ENCODE data around the gene DCDC1. TPM values are rescaled to one million over a fixed set of nuclear protein-coding genes. Genes with fewer than 3 reads are reported as not detected.

The DCDC1 gene
- total RNA-seq, 2 donors from 2014 or later, result 0.42 TPM; not detected in 1

DNA sequence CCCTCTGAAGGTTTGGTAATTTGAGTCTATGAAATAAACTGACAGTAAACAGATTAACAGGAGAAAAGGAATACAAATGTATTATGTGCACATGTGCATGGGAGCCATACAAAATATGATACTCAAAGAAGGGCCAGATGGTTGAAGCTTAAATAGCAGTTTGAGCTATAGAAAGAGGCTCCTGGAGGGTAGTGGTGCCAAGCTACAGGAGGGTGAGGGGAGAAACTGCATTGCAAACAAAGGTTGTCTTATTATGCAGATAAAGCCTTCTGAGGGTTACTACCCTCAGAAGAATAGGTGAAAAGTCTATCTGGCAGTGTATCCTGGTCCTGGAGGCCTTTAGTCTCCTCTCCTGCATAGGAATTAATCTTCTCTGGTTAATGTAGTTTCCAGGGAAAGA, 516.1 kb downstream of the DCDC1 start:
- no peaks in the 10 kb centered on the region for H3K36me3 Mint-ChIP-seq (ENCODE audit: insufficient read depth in 2 of 2)
- DNase-seq, result no peak
- peaks cover 0 to 3% of the 10 kb centered on the region in 2 donors for H3K9me3 Mint-ChIP-seq
- H3K27me3 Mint-ChIP-seq (ENCODE audit: low read depth), result no peaks in the 10 kb centered on the region
- no peak overlapping the region for H3K27ac Mint-ChIP-seq
- H3K4me1 Mint-ChIP-seq (ENCODE audit: low read depth), result no peaks in the 10 kb centered on the region
- H3K4me3 Mint-ChIP-seq, result no peak overlapping the region
- ATAC-seq (replicated peaks in 1 of 2), result no peak

DNA sequence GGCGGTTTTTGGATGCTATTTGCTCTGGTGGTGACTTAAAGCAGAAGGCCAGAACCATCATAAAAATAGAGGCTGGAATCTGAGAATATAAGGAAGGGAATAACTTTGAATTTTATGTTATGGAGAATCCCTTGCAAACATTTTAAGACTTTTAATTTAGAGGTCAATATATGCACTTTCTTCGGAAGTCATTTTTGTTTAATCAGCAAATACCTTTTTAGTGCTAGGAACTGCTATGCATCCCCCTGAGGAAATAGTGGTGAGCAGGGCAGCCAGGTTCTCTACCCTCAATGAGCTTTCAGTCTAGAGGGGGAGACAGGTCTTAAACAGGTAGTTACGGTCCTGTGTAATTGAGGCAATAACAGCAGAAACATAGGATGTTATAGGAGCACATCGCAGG, 516.9 kb downstream of the DCDC1 start:
- Mint-ChIP-seq H3K27ac (no peak overlapping the region), H3K4me3 (no peak overlapping the region), H3K9me3 (peaks cover 0 to 3% of the 10 kb centered on the region in 2 donors), H3K4me1 (ENCODE audit: low read depth) (no peaks in the 10 kb centered on the region), H3K36me3 (ENCODE audit: insufficient read depth in 2 of 2) (no peaks in the 10 kb centered on the region), H3K27me3 (ENCODE audit: low read depth) (no peaks in the 10 kb centered on the region)
- DNase-seq (no peak), ATAC-seq (replicated peaks in 1 of 2) (no peak)

DNA sequence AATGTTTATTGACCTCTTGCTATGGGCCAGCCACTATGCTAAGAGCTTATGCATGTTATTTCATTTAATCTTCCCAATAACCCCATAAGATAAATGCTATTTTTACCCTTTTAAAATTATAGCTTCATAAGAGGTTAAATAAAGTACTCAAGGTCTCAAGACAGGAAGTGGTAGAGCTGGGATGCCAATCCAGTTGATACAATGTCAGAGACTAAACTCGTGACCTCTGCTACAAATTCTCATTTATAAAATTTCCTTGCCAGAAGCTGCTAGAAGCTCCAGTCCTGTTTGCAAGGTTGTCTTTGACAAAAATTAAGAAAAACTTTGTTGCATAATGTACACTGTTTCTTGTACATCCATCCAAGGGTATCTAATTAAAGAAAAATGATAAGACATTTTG, 517.4 kb downstream of the DCDC1 start:
- Mint-ChIP-seq H3K4me3 (no peak overlapping the region), H3K27me3 (ENCODE audit: low read depth) (no peaks in the 10 kb centered on the region), H3K27ac (no peak overlapping the region), H3K9me3 (peaks cover 0 to 3% of the 10 kb centered on the region in 2 donors), H3K36me3 (ENCODE audit: insufficient read depth in 2 of 2) (no peaks in the 10 kb centered on the region), H3K4me1 (ENCODE audit: low read depth) (no peaks in the 10 kb centered on the region)
- DNase-seq (no peak), ATAC-seq (replicated peaks in 1 of 2) (no peak)

DNA sequence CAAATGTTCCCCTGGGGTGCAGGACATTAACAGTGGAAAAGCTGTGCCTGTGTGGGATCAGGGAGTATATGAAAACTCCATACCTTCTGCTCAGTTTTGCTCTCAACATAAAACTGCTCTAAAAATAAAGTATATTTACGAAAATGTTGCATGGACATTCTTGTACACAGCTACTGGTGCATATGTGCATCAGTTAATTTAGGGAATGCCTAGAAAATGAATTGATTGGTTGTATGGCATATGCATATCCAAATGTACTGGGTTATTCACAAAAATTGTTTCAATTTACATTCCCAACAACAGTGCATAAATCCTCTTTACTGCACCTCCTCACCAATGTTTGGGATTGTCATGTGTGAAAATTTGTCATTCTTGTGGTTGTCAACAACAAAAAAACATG, 532.3 kb downstream of the DCDC1 start:
- ATAC-seq (replicated peaks in 1 of 2), result no peak
- DNase-seq, result no peak
- Mint-ChIP-seq H3K4me3 (no peak overlapping the region), H3K27me3 (ENCODE audit: low read depth) (no peaks in the 10 kb centered on the region), H3K27ac (no peak overlapping the region), H3K36me3 (ENCODE audit: insufficient read depth in 2 of 2) (peaks cover 0 to 4% of the 10 kb centered on the region in 2 donors), H3K9me3 (peaks cover 5 to 16% of the 10 kb centered on the region in 2 donors), H3K4me1 (ENCODE audit: low read depth) (no peaks in the 10 kb centered on the region)

DNA sequence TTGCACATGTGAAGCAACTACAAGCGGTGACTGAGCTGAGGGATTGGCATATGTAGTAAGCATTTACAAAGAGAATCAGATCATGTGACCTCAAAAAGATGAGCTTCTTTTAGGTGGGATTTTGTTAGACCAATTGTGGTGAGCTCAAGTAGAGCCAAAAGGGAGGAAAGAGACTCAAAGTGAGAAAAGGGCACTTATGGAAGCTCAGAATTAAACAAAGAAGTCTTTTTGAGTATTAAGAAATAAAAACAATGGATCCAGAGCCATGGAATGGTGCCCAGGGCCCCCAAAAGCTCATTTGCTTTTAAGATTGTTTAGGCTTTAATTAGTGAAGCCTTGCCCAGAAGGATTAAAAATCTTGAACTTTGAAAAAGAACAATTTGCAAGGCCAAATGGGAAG, 536.7 kb downstream of the DCDC1 start:
- peaks cover 0 to 4% of the 10 kb centered on the region in 2 donors for H3K36me3 Mint-ChIP-seq (ENCODE audit: insufficient read depth in 2 of 2)
- DNase-seq, result no peak
- H3K9me3 Mint-ChIP-seq, result peaks cover 5 to 20% of the 10 kb centered on the region in 2 donors
- peaks cover 5% of the 10 kb centered on the region for H3K27me3 Mint-ChIP-seq (ENCODE audit: low read depth)
- H3K4me1 Mint-ChIP-seq (ENCODE audit: low read depth), result no peaks in the 10 kb centered on the region
- H3K4me3 Mint-ChIP-seq, result no peak overlapping the region
- no peak overlapping the region for H3K27ac Mint-ChIP-seq
- ATAC-seq (replicated peaks in 1 of 2), result no peak

DNA sequence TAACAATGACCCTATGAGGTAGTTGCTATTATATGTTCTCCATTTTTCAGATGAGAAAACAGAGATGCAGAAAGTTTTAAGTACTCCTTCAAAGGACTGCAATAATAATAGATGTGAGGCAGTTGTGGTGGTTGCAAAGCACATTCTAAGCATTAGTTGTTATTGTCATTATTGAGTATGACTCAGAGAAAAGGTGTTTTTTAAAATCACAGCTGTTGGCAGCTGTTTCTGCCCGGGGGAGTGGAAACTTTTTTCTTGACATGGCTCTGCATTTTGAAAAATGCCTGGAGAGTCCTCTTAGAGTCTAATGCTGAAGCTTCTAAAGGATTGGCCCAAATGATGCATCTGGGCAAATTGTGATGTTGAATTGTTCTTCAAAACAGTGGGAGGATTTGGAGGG, 538.9 kb downstream of the DCDC1 start:
- Mint-ChIP-seq H3K4me3 (no peak overlapping the region), H3K4me1 (ENCODE audit: low read depth) (no peaks in the 10 kb centered on the region), H3K27ac (no peak overlapping the region), H3K27me3 (ENCODE audit: low read depth) (peaks cover 5% of the 10 kb centered on the region), H3K9me3 (peaks cover 3 to 15% of the 10 kb centered on the region in 2 donors), H3K36me3 (ENCODE audit: insufficient read depth in 2 of 2) (peaks cover 0 to 4% of the 10 kb centered on the region in 2 donors)
- ATAC-seq (replicated peaks in 1 of 2) (no peak), DNase-seq (no peak)

DNA sequence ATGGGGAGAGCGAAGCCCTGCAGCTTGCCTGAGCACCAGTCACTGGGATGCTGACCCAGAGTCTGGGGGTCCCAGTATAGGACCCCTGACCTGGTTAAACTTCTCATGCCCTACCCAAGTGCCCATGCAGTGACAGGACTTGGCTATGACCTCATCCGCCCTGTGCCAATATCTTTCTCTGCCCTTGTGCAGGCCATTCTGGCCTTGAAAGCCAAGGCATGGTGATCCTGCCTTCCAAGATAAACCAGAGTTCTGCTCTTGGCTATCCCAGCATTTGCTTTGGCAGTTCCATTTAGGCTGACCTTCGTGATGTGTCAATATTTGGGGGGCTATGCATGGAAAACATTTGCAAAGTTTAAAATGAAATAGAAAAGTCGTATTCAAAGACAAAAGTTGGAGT, 542.6 kb downstream of the DCDC1 start:
- Mint-ChIP-seq H3K4me3 (no peak overlapping the region), H3K27ac (no peak overlapping the region), H3K27me3 (ENCODE audit: low read depth) (peaks cover 5% of the 10 kb centered on the region), H3K9me3 (peaks cover 0 to 4% of the 10 kb centered on the region in 2 donors), H3K36me3 (ENCODE audit: insufficient read depth in 2 of 2) (no peaks in the 10 kb centered on the region), H3K4me1 (ENCODE audit: low read depth) (no peaks in the 10 kb centered on the region)
- DNase-seq (no peak), ATAC-seq (replicated peaks in 1 of 2) (no peak)

DNA sequence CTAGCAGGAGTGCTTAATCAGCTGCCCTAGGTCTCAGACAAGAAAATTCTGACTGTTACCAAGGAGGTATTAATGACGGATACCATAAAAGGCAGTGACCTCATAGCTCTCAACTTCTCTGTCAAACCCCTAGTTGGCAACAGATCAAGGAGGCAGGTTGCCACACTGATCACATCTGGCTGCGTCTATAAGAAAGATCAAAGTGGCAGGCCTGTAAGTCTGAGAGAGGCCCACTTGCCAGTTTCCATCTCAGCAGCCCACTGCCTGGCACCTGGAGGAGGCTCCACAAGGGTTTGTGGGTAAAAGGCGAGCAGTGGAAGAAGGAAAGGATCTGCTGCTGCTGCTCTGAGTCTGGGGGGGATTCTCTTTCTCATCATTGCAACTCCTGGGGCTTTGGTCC, 543.8 kb downstream of the DCDC1 start:
- no peaks in the 10 kb centered on the region for H3K36me3 Mint-ChIP-seq (ENCODE audit: insufficient read depth in 2 of 2)
- H3K9me3 Mint-ChIP-seq, result peaks cover 0 to 4% of the 10 kb centered on the region in 2 donors
- ATAC-seq (replicated peaks in 1 of 2) (no peak), DNase-seq (no peak)
- no peak overlapping the region for H3K4me3 Mint-ChIP-seq
- no peaks in the 10 kb centered on the region for H3K4me1 Mint-ChIP-seq (ENCODE audit: low read depth)
- no peak overlapping the region for H3K27ac Mint-ChIP-seq
- H3K27me3 Mint-ChIP-seq (ENCODE audit: low read depth), result peaks cover 2% of the 10 kb centered on the region

DNA sequence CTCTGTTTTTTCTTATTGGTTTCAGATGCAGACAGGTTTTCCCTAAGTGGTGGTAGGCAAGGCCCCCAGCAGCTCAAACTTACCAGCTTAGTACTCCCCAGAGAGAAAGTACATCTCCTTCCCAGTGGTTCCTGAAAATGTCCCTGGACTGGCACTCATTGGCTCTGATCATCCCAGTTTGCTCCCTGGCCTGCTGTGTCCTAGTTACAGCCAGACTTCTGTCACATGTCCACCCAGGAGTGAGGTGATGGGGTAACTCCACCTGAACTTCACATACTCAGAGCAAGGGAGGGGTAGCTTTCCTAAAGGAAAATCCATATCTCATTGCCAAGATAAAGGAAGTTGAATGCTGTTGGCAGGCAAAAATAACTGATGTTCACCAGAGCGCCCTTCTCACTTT, 546.4 kb downstream of the DCDC1 start:
- Mint-ChIP-seq H3K9me3 (peaks cover 0 to 3% of the 10 kb centered on the region in 2 donors), H3K27ac (no peak overlapping the region), H3K36me3 (ENCODE audit: insufficient read depth in 2 of 2) (no peaks in the 10 kb centered on the region), H3K4me3 (no peak overlapping the region), H3K4me1 (ENCODE audit: low read depth) (no peaks in the 10 kb centered on the region), H3K27me3 (ENCODE audit: low read depth) (no peaks in the 10 kb centered on the region)
- DNase-seq (no peak), ATAC-seq (replicated peaks in 1 of 2) (no peak)

DNA sequence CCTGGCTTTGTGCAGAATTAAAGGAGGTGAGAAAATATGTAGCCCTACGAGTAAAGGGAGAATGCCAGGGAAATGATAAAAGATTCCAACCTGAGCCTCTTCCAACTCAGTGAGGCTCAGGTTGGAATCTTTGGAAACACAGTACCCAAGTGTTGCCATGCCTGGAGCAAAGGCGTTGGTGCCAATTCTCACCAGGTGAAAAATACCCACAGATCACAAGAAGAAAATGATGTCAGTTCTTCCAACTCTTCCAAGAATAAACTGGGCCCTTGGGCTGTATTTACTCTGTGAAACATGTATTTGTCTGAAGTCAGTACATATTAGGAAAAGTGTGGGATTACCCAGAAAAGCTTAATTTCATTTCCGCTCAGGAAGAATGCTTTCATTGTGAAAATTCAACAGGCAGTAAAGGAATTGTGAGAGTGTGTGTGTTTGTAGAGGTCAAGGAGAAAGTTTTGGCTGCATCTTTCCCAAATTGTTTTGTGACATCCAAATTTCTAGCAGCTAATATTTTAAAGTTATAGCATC, 548.0 kb downstream of the DCDC1 start:
- Mint-ChIP-seq H3K27me3 (ENCODE audit: low read depth) (no peaks in the 10 kb centered on the region), H3K9me3 (peaks cover 0 to 3% of the 10 kb centered on the region in 2 donors), H3K4me3 (no peak overlapping the region), H3K27ac (no peak overlapping the region), H3K36me3 (ENCODE audit: insufficient read depth in 2 of 2) (no peaks in the 10 kb centered on the region), H3K4me1 (ENCODE audit: low read depth) (no peaks in the 10 kb centered on the region)
- no peak for ATAC-seq (replicated peaks in 1 of 2)
- no peak for DNase-seq

DNA sequence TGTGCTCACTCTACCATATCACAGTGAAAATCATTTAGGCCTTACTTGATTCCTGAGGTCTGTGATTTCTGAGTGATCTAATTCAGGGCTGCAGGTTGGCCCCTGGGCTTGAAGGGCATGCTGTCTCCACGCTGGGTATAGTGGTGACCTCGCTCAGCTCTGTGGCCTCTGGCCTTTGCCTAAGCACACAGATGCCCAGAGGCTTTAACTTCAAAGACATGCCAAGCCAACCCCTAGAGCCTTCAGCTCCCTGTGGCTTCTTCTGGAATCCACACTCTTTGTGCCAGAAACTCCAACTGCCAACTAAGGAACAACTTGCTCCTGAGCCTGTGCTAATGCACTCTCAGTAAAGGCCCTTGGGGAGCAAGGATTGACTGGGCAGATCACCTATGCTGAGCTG, 550.8 kb downstream of the DCDC1 start:
- no peak for ATAC-seq (replicated peaks in 1 of 2)
- no peaks in the 10 kb centered on the region for H3K36me3 Mint-ChIP-seq (ENCODE audit: insufficient read depth in 2 of 2)
- DNase-seq, result no peak

DNA sequence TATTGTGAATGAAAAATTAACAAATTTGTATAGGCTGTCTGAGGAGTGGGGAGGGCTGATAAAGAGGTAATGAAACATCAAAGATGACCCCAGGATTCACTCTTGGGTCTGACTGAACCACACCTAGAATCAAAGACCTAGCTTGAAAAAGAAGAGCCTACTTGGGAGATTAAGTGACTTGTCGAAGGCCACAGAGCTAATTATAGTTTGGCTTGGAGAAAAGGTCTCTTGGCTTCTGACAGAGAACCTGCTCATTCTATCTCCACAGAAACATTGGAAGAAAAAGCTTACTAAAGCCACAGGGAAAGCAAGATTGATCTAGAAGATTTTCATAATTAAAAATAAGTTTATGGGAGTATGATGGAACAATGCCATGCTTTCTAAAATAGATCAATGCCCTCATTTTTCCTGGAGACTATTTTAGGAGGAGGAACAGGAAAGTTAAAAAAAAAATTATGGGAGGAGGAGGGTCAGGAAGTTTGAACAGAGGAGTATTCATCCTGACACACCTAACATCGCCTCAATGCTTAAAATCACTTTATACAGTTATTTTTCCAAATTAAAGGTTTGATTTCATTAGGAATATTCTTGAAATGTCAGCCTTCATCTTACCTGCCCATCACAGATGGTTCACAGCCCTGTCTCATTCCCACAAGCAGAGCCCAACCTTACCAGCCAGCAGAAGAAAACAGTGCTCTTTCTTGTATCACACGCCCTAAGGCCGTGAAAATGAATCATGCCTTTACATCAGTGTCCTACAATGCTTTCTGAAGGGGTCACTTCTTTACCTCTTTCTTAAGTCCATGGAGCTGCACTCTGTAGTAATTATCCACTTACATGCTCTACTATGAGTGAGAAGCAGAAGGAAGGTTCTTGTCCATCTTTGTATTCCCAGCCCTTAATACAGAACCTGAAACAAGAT, 552.3 kb downstream of the DCDC1 start:
- Mint-ChIP-seq H3K36me3 (ENCODE audit: insufficient read depth in 2 of 2) (no peaks in the 10 kb centered on the region), H3K4me3 (no peak overlapping the region), H3K9me3 (peaks cover 0 to 3% of the 10 kb centered on the region in 2 donors), H3K27ac (no peak overlapping the region), H3K4me1 (ENCODE audit: low read depth) (no peaks in the 10 kb centered on the region), H3K27me3 (ENCODE audit: low read depth) (no peaks in the 10 kb centered on the region)
- DNase-seq, result no peak
- ATAC-seq (replicated peaks in 1 of 2), result no peak

More for the DNA sequence above, 550.8 kb downstream of the DCDC1 start:
- H3K4me3 Mint-ChIP-seq, result no peak overlapping the region
- H3K9me3 Mint-ChIP-seq, result peaks cover 0 to 3% of the 10 kb centered on the region in 2 donors
- no peaks in the 10 kb centered on the region for H3K4me1 Mint-ChIP-seq (ENCODE audit: low read depth)
- H3K27me3 Mint-ChIP-seq (ENCODE audit: low read depth), result no peaks in the 10 kb centered on the region
- H3K27ac Mint-ChIP-seq, result no peak overlapping the region

DNA sequence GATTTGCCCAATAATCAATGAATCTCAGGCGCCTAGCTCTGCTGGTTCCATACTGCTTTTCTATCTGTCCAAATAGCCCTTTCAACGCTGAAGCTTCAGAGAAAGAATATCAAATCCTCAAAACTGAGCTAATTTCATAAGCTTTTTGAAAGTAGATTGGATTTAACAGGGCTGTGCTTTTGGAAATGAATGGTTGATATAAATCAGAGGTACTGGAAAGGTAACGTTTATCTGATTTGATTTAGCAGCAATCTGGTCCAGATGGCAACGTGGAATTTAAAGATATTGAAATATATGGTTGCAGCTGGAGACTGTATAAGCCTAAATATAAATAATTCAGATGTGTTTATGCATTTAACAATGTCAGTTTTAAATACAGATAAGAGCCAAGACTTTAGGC, 553.9 kb downstream of the DCDC1 start:
- no peak for DNase-seq
- no peak overlapping the region for H3K27ac Mint-ChIP-seq
- no peaks in the 10 kb centered on the region for H3K27me3 Mint-ChIP-seq (ENCODE audit: low read depth)
- no peak overlapping the region for H3K4me3 Mint-ChIP-seq
- H3K4me1 Mint-ChIP-seq (ENCODE audit: low read depth), result no peaks in the 10 kb centered on the region
- no peak for ATAC-seq (replicated peaks in 1 of 2)
- H3K9me3 Mint-ChIP-seq, result peaks cover 0 to 3% of the 10 kb centered on the region in 2 donors
- no peaks in the 10 kb centered on the region for H3K36me3 Mint-ChIP-seq (ENCODE audit: insufficient read depth in 2 of 2)
